SU-DHL-6 (cell line): ENCODE data around the gene HOXA6.

ENCODE experiments used
- H2AFZ ChIP-seq: fragments of 200-600 bp; sonication (generic); 2 replicates; pipeline ENCODE4 v1.6.1; 2014; ENCODE audit warnings: low read depth, mild to moderate bottlenecking, moderate library complexity, mixed read lengths, antibody characterized with exemption, low read length; ENCODE audit not compliant: severe bottlenecking
- H3F3A ChIP-seq: fragments of 200-600 bp; shearing (Covaris generic); 2 replicates; pipeline ENCODE4 v1.6.0; 2016; ENCODE audit warnings: antibody characterized with exemption, mild to moderate bottlenecking; ENCODE audit not compliant: insufficient read depth
- H3K27ac ChIP-seq: fragments of 200-600 bp; sonication (generic); 2 replicates; pipeline ENCODE4 v1.5.1; 2016; ENCODE audit warnings: low read depth, mild to moderate bottlenecking, low read length, moderate library complexity, mixed read lengths
- H3K27me3 ChIP-seq: fragments of 200-600 bp; sonication (generic), shearing (Covaris generic); 2 replicates; pipeline ENCODE4 v1.6.0; 2014; ENCODE audit warnings: mild to moderate bottlenecking, low read length
- H3K36me3 ChIP-seq: fragments of 200-600 bp; sonication (generic); 2 replicates; pipeline ENCODE4 v1.6.1; 2014; ENCODE audit warnings: mild to moderate bottlenecking, low read length, mixed read lengths
- H3K4me2 ChIP-seq: fragments of 300-600, 200-600 bp; shearing (Covaris generic), sonication (generic); 2 replicates; pipeline ENCODE4 v1.6.0; 2014; ENCODE audit warnings: low read length, low read depth, mild to moderate bottlenecking; ENCODE audit not compliant: poor library complexity, severe bottlenecking
- H3K4me3 ChIP-seq: fragments of 200-600 bp; sonication (generic); 2 replicates; pipeline ENCODE4 v1.5.1; 2014; ENCODE audit warnings: antibody characterized with exemption, low read length, mild to moderate bottlenecking, mixed read lengths; ENCODE audit not compliant: insufficient read depth, poor library complexity, severe bottlenecking
- H3K79me2 ChIP-seq: fragments of 200-600 bp; sonication (generic); 2 replicates; pipeline ENCODE4 v1.6.1; 2014; ENCODE audit warnings: mild to moderate bottlenecking, low read length, moderate library complexity; ENCODE audit not compliant: insufficient read depth
- H3K9ac ChIP-seq: fragments of 200-600 bp; sonication (generic); 2 replicates; pipeline ENCODE4 v1.7.0; 2014; ENCODE audit warnings: mild to moderate bottlenecking, low read length
- H3K9me2 ChIP-seq: fragments of 200-600 bp; sonication (generic); replicated peaks from 2 replicates; pipeline ENCODE4 v1.6.1; 2014; ENCODE audit warnings: low read length; ENCODE audit not compliant: insufficient read depth
- H3K9me3 ChIP-seq: fragments of 200-600 bp; sonication (generic); 2 replicates; pipeline ENCODE4 v1.6.1; 2014; ENCODE audit warnings: low read length, mixed read lengths; ENCODE audit not compliant: insufficient read depth
- H4K20me1 ChIP-seq: fragments of 200-600 bp; sonication (generic); 2 replicates; pipeline ENCODE4 v1.6.1; 2014; ENCODE audit warnings: low read depth, mild to moderate bottlenecking, antibody characterized with exemption, low read length, moderate library complexity, mixed read lengths
- CTCF ChIP-seq: fragments of 200-600 bp; sonication (generic); IDR thresholded peaks from one replicate; pipeline ENCODE4 v1.5.1; 2017; ENCODE audit warnings: antibody characterized with exemption, mild to moderate bottlenecking, low read length, moderate library complexity; ENCODE audit not compliant: insufficient read depth, poor library complexity, severe bottlenecking
- EZH2phosphoT487 ChIP-seq: fragments of 200-600 bp; sonication (generic), shearing (Covaris generic); conservative IDR thresholded peaks from 2 replicates; pipeline ENCODE4 v1.6.1; 2018; ENCODE audit warnings: mild to moderate bottlenecking, antibody characterized with exemption, low read length, moderate library complexity, mixed read lengths

Gene HOXA6

GRCh38 chr7:27115221-27116026 lies 32.1 kb downstream of the HOXA6 start:
- no peak overlapping the region for H3K4me2 ChIP-seq
- H3K36me3 ChIP-seq = no peaks in the 10 kb centered on the region
- no peak overlapping the region for H3K27ac ChIP-seq
- no peak overlapping the region for H2AFZ ChIP-seq
- no peaks in the 10 kb centered on the region for H3F3A ChIP-seq
- H3K79me2 ChIP-seq = no peaks in the 10 kb centered on the region
- no peaks in the 10 kb centered on the region for H3K9me3 ChIP-seq
- no peak overlapping the region for H3K4me3 ChIP-seq
- no peaks in the 10 kb centered on the region for H3K9me2 ChIP-seq
- no peak for TF ChIP-seq EZH2phosphoT487
- no peak for TF ChIP-seq CTCF
- no peaks in the 10 kb centered on the region for H3K27me3 ChIP-seq
- H3K9ac ChIP-seq = no peak overlapping the region
- no peaks in the 10 kb centered on the region for H4K20me1 ChIP-seq

- H4K20me1 ChIP-seq = no peaks in the 10 kb centered on the region
- H3K27me3 ChIP-seq = no peaks in the 10 kb centered on the region
- H3K27ac ChIP-seq = no peak overlapping the region
- H3K4me2 ChIP-seq = no peak overlapping the region
- no peaks in the 10 kb centered on the region for H3K9me3 ChIP-seq
- H3F3A ChIP-seq = no peaks in the 10 kb centered on the region
- no peaks in the 10 kb centered on the region for H3K79me2 ChIP-seq
- H3K9me2 ChIP-seq = no peaks in the 10 kb centered on the region
- H3K9ac ChIP-seq = no peak overlapping the region
- no peaks in the 10 kb centered on the region for H3K36me3 ChIP-seq
- H3K4me3 ChIP-seq = no peak overlapping the region
- no peak overlapping the region for H2AFZ ChIP-seq
- no peak for TF ChIP-seq EZH2phosphoT487
- no peak for TF ChIP-seq CTCF
These were observed 32.7 kb downstream of the HOXA6 start for GRCh38 chr7:27114881-27115220.

GRCh38 chr7:27113991-27114769 lies 33.4 kb downstream of the HOXA6 start:
- no peak overlapping the region for H3K4me3 ChIP-seq
- H2AFZ ChIP-seq = no peak overlapping the region
- H3K9me2 ChIP-seq = no peaks in the 10 kb centered on the region
- H3K79me2 ChIP-seq = no peaks in the 10 kb centered on the region
- H3K27me3 ChIP-seq = no peaks in the 10 kb centered on the region
- no peaks in the 10 kb centered on the region for H3K9me3 ChIP-seq
- no peak overlapping the region for H3K4me2 ChIP-seq
- no peak overlapping the region for H3K9ac ChIP-seq
- H3F3A ChIP-seq = no peaks in the 10 kb centered on the region
- H3K27ac ChIP-seq = no peak overlapping the region
- no peaks in the 10 kb centered on the region for H3K36me3 ChIP-seq
- TF ChIP-seq CTCF (no peak), EZH2phosphoT487 (no peak)
- H4K20me1 ChIP-seq = no peaks in the 10 kb centered on the region
